ENCODE measurements around the gene DBN1. TPM values are rescaled to one million over a fixed set of nuclear protein-coding genes. Genes with fewer than 3 reads are reported as not detected.
A peak's percentile ranks its signal among the peaks of the same experiment; 100 is the strongest.

Gene DBN1
- total and polyA plus RNA-seq, 2 donors (not counting 1 experiment from before 2014, with no cell fraction given): 1.4 to 1.9 TPM

DNA sequence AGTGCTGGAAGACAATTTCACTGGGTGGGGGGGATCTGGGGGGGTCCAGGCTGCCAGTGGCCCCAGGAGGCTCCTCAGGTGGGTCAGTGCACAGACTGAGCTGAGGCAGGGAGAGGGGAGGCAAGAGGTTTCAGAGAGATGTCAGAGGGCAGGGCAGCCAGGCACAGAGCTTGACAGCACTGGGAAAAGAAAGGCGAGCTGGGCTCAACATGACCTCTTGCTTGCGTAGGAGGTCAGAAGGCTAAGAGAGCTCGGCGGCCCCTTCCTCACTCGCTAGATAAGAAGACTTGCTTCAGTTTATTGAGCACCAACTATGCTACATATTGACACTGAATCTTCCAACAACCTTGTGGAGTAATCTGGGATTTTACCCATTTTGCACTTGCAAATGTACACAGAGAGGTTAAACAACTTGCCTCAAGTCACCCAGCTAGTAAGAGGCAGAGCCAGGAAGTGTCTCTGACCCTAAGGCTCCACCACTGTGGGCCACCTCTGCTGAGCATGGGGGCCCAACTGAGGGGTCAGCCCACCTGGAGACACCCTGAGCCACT is 20.4 kb upstream of the DBN1 start:
- Mint-ChIP-seq H3K27me3 (peaks cover 3% of the 10 kb centered on the region), H3K4me1 (peaks cover 52% of the 10 kb centered on the region), H3K9me3 (ENCODE audit: insufficient read depth) (no peaks in the 10 kb centered on the region), H3K4me3 (peak overlapping the region; percentile 32), H3K27ac (peak overlapping the region; percentile 77)
- ChIA-PET POLR2A (interaction anchor here (0.7 kb wide), 3 partner anchors 20 to 106 kb away, joined by 3 to 7 read pairs (median 4); partner anchors contain the start of gene B4GALT7), CTCF (interaction anchor here (1.0 to 2.4 kb wide), 4 partner anchors 8 to 184 kb away, joined by 3 to 9 read pairs (median 4); partner anchors contain the start of gene DDX41)
- Histone ChIP-seq H4K20me1 (ENCODE audit: control insufficient read depth, insufficient read depth, low read length, poor library complexity, severe bottlenecking) (peaks cover 10% of the 10 kb centered on the region), H3K36me3 (replicated peaks in 1 of 2; ENCODE audit: control extremely low read depth in 1 of 2, control insufficient read depth in 1 of 2, extremely low read depth in 1 of 2, insufficient read depth in 2 of 2, low read length in 1 of 2) (no peaks in the 10 kb centered on the region), H3K27ac (ENCODE audit: low read length in 2 of 2) (no peak overlapping the region), H3K4me1 (ENCODE audit: control insufficient read depth in 2 of 2, insufficient read depth in 2 of 2, low read length in 2 of 2) (peaks cover 37 to 50% of the 10 kb centered on the region in 2 donors), H3K4me3 (ENCODE audit: control extremely low read depth in 1 of 5, extremely low read depth in 1 of 5, insufficient read depth in 1 of 5, low read depth in 2 of 5, low read length in 4 of 5) (no peak overlapping the region), H3K9me3 (ENCODE audit: control extremely low read depth in 1 of 3, control insufficient read depth in 2 of 3, insufficient read depth in 1 of 3, low read length in 2 of 3) (peaks cover 0 to 10% (median 0%) of the 10 kb centered on the region in 3 donors), H3K9ac (ENCODE audit: low read length) (no peak overlapping the region), H3K27me3 (replicated peaks in 1 of 4; ENCODE audit: control extremely low read depth in 1 of 4, control insufficient read depth in 3 of 4, insufficient read depth in 4 of 4, low read length in 3 of 4) (peaks cover 0 to 9% (median 4%) of the 10 kb centered on the region in 4 experiments), H2AFZ (ENCODE audit: insufficient read depth, low read depth, low read length, poor library complexity, severe bottlenecking) (no peak overlapping the region), H3K4me2 (replicated peaks; ENCODE audit: low read depth, low read length, poor library complexity, severe bottlenecking) (peak overlapping the region; percentile 46), H3K79me2 (ENCODE audit: control insufficient read depth, insufficient read depth, low read length) (peaks cover 9% of the 10 kb centered on the region)
- ATAC-seq (ENCODE audit: low read depth): no peak
- intact Hi-C loops (cut with micrococcal nuclease): no loop called here
- WGBS (ENCODE audit: insufficient coverage): 100% methylated on average over 3 of the region's 5 CpGs
- TF ChIP-seq, protein P1, sequence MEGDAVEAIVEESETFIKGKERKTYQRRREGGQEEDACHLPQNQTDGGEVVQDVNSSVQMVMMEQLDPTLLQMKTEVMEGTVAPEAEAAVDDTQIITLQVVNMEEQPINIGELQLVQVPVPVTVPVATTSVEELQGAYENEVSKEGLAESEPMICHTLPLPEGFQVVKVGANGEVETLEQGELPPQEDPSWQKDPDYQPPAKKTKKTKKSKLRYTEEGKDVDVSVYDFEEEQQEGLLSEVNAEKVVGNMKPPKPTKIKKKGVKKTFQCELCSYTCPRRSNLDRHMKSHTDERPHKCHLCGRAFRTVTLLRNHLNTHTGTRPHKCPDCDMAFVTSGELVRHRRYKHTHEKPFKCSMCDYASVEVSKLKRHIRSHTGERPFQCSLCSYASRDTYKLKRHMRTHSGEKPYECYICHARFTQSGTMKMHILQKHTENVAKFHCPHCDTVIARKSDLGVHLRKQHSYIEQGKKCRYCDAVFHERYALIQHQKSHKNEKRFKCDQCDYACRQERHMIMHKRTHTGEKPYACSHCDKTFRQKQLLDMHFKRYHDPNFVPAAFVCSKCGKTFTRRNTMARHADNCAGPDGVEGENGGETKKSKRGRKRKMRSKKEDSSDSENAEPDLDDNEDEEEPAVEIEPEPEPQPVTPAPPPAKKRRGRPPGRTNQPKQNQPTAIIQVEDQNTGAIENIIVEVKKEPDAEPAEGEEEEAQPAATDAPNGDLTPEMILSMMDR (IDR thresholded peaks at IDR 0.05): no peak
- no peak for TF ChIP-seq EZH2 (IDR thresholded peaks at IDR 0.05; ENCODE audit: borderline replicate concordance, insufficient read depth, low read depth, low read length, poor library complexity, severe bottlenecking)
- no peak for DNase-seq

DNA sequence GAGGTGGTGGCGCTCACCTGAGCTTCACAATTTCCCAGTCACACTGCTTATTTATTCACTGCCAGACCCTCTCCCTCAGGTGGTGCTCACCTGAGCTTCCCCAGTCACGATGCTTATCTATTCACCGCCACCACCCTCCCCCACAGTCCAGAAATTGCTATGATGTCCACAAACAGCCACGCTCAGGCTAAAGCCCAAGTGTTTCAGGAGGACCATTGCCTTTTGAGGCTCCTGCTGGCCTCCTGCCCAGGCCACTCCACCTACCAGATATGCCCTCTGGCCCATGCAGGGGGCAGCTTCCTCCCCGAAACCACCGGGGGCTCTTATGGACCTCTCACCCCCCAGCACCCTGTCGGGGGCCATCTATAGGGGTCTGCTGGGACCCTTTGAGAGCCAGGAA is 19.4 kb upstream of the DBN1 start:
- intact Hi-C loops (cut with micrococcal nuclease): no loop called here

More for the DNA sequence above, 19.4 kb upstream of the DBN1 start:
- DNase-seq (no peak), ATAC-seq (ENCODE audit: low read depth) (no peak)
- H3K27me3 ChIP-seq (replicated peaks in 1 of 4; ENCODE audit: control extremely low read depth in 1 of 4, control insufficient read depth in 3 of 4, insufficient read depth in 4 of 4, low read length in 3 of 4): no peaks in the 10 kb centered on the region
- no peak for TF ChIP-seq EZH2 (IDR thresholded peaks at IDR 0.05; ENCODE audit: borderline replicate concordance, insufficient read depth, low read depth, low read length, poor library complexity, severe bottlenecking)
- TF ChIP-seq, protein P1 (IDR thresholded peaks at IDR 0.05): no peak
- H3K4me2 ChIP-seq (replicated peaks; ENCODE audit: low read depth, low read length, poor library complexity, severe bottlenecking): no peak overlapping the region
- Mint-ChIP-seq H3K4me1 (peaks cover 43% of the 10 kb centered on the region), H3K4me3 (no peak overlapping the region), H3K9me3 (ENCODE audit: insufficient read depth) (no peaks in the 10 kb centered on the region), H3K27ac (peak overlapping the region; percentile 37), H3K27me3 (no peaks in the 10 kb centered on the region)
- peaks cover 0 to under 1% (median 0%) of the 10 kb centered on the region in 3 donors for H3K9me3 ChIP-seq (ENCODE audit: control extremely low read depth in 1 of 3, control insufficient read depth in 2 of 3, insufficient read depth in 1 of 3, low read length in 2 of 3)
- POLR2A ChIA-PET: no interaction called here
- H3K4me3 ChIP-seq (ENCODE audit: control extremely low read depth in 1 of 5, extremely low read depth in 1 of 5, insufficient read depth in 1 of 5, low read depth in 2 of 5, low read length in 4 of 5): no peak overlapping the region
- H3K9ac ChIP-seq (ENCODE audit: low read length): no peak overlapping the region
- 96% methylated on average over 7 of the region's 7 CpGs for WGBS (ENCODE audit: insufficient coverage)
- peaks cover 31 to 39% of the 10 kb centered on the region in 2 donors for H3K4me1 ChIP-seq (ENCODE audit: control insufficient read depth in 2 of 2, insufficient read depth in 2 of 2, low read length in 2 of 2)
- no peak overlapping the region for H2AFZ ChIP-seq (ENCODE audit: insufficient read depth, low read depth, low read length, poor library complexity, severe bottlenecking)
- H3K27ac ChIP-seq (ENCODE audit: low read length in 2 of 2): no peak overlapping the region
- peaks cover 5% of the 10 kb centered on the region for H3K79me2 ChIP-seq (ENCODE audit: control insufficient read depth, insufficient read depth, low read length)
- CTCF ChIA-PET: interaction anchor here (0.7 to 2.4 kb wide), 7 partner anchors 9 to 584 kb away, joined by 3 to 9 read pairs (median 3); no protein-coding TSS in a partner anchor
- peaks cover 10% of the 10 kb centered on the region for H4K20me1 ChIP-seq (ENCODE audit: control insufficient read depth, insufficient read depth, low read length, poor library complexity, severe bottlenecking)
- H3K36me3 ChIP-seq (replicated peaks in 1 of 2; ENCODE audit: control extremely low read depth in 1 of 2, control insufficient read depth in 1 of 2, extremely low read depth in 1 of 2, insufficient read depth in 2 of 2, low read length in 1 of 2): peaks cover 0 to under 1% of the 10 kb centered on the region in 2 experiments

Data from B cell (primary cell).